ENCODE results near the gene ATOSB. TPM values are rescaled to one million over a fixed set of nuclear protein-coding genes. Genes with fewer than 3 reads are reported as not detected.
A peak's percentile ranks its signal among the peaks of the same experiment; 100 is the strongest.

ATOSB gene
- total RNA-seq, 2 experiments from 2014 or later, result 5.0 to 5.1 TPM

DNA sequence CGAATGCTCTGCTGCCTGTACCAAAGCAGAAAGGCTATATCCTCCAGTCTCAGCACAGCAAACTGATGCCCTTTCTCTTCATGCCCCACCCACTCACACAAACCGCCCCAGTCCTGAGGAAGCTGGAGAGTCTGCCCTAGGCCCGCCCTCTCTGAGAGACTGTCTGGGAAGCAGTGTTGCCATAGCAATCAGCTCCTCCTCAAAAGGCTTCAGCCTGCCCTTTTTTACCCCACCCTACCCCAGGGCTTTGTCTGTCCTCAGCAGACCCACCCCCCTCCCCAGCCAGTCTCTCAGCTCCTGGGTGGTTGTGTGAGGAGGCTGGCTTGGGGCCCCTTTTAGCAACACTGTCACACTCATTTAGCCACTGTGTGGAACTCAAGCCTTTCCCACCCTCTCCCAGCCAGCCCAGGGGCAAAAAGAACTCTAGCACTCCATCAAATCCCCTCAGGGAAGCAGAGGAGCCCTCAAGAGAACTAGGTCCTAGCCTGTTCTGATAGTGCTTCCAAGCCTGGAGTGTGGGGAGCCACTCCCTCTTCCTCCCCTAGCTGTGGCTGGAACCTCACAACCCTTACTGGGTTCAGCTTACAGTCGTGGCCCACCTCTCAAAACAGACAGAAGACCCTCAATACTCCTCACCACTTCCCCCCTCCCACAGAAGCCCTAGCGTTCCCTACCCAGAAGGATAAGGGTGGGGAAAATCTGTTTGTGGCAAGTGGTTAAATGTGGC, 1.4 kb downstream of the ATOSB start:
- intact Hi-C loops (cut with DNase I, micrococcal nuclease), result loop anchor here (2.0 to 10.0 kb wide), 7 partner anchors 35 to 701 kb away; partner anchors contain the start of genes SPAG8 (in 2 of the 2), CREB3 (in 1 of the 2), ENHO (in 1 of the 2) and FANCG (in 1 of the 2)
- POLR2A ChIA-PET, result interaction anchor here (0.6 to 6.8 kb wide), 7 partner anchors 11 to 456 kb away, joined by 3 to 46 read pairs (median 5); partner anchors contain the start of genes FANCG, PIGO, STOML2 and VCP
- H3K4me3 ChIP-seq (ENCODE audit: low read length), result peak overlapping the region; percentile 66
- no peaks in the 10 kb centered on the region for H3K9me3 Mint-ChIP-seq
- CTCF ChIA-PET, result interaction anchor here (1.5 to 5.3 kb wide), 4 partner anchors 11 to 215 kb away, joined by 5 to 28 read pairs (median 10); partner anchors contain the start of genes PIGO and STOML2
- peaks cover 67% of the 10 kb centered on the region for H3K4me1 Mint-ChIP-seq (ENCODE audit: low read depth)
- no peaks in the 10 kb centered on the region for H3K36me3 ChIP-seq (ENCODE audit: insufficient read depth, low read length)
- peak overlapping the region; percentile 94 for H3K4me3 Mint-ChIP-seq
- peak overlapping the region; percentile 81 to 83 for H3K27ac ChIP-seq (ENCODE audit: low read depth in 1 of 2, low read length in 2 of 2)
- DNase-seq, result peak; percentile 34 to 92 (median 70)
- H3K27me3 Mint-ChIP-seq, result no peaks in the 10 kb centered on the region
- peak overlapping the region; percentile 79 for H3K27ac Mint-ChIP-seq
- H3K27me3 ChIP-seq (ENCODE audit: control insufficient read depth in 1 of 2, insufficient read depth in 2 of 2, low read length in 2 of 2), result no peaks in the 10 kb centered on the region
- peak; percentile 26 for ATAC-seq (ENCODE audit: poor library complexity)
- TF ChIP-seq CTCF (IDR thresholded peaks at IDR 0.05), result no peak
- H3K9me3 ChIP-seq (ENCODE audit: control insufficient read depth in 1 of 2, insufficient read depth in 1 of 2, low read length in 2 of 2), result no peaks in the 10 kb centered on the region
- peaks cover 64% of the 10 kb centered on the region for H3K4me1 ChIP-seq (ENCODE audit: insufficient read depth, low read length)
- H3K36me3 Mint-ChIP-seq (ENCODE audit: low read depth), result peaks cover 10% of the 10 kb centered on the region

DNA sequence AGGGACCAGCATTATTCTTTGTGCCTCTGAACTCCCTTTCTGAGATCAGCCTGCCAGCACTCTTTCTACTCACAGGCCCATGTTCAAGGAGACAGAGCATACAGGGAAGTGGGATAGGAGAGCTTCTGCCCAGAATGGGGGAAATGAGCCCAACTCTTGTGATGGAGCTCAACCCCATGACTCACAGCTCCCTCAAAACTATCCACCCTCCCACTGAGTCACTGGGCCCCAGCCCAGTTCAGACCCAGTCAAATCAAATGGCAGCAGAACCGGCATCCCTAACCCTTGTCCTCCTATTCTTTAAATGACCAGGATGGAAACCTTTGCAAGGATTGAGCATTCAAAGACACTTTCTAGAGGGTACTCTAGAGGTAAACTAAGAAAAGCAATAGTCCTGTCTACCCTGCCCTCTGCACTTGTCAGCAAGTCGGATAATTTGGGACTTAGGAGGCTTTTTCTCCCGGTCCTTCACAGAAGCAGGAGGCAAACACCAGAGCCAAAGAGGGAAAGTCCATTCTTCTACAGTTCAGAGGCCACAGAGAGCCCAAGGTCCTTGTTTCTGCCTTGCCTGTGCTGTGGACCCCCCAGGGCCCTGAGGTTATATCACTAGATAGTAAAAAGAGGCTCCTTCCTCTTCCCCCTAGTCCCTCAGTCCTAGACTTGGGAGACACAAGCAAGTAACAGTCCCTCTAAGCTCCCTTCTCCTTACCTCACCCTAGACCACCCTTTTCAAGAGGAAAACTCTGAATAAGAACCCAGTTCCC, 3.2 kb downstream of the ATOSB start:
- ChIA-PET POLR2A (interaction anchor here (0.7 to 6.8 kb wide), 5 partner anchors 9 to 47 kb away, joined by 3 to 46 read pairs (median 13); partner anchors contain the start of genes FANCG, PIGO, STOML2 and VCP), CTCF (interaction anchor here (1.0 to 1.9 kb wide), 3 partner anchors 10 to 147 kb away, joined by 3 to 15 read pairs (median 4); partner anchors contain the start of genes PIGO and STOML2)
- intact Hi-C loops (cut with DNase I, micrococcal nuclease), result loop anchor here (5.0 to 10.0 kb wide), 6 partner anchors 40 to 702 kb away; partner anchors contain the start of genes SPAG8 (in 2 of the 2), CREB3 (in 1 of the 2), ENHO (in 1 of the 2) and HINT2 (in 1 of the 2)
- no peak for TF ChIP-seq CTCF (IDR thresholded peaks at IDR 0.05)
- Histone ChIP-seq H3K36me3 (ENCODE audit: insufficient read depth, low read length) (peaks cover 12% of the 10 kb centered on the region), H3K27me3 (ENCODE audit: control insufficient read depth in 1 of 2, insufficient read depth in 2 of 2, low read length in 2 of 2) (no peaks in the 10 kb centered on the region), H3K27ac (ENCODE audit: low read depth in 1 of 2, low read length in 2 of 2) (peak overlapping the region; percentile 47 to 71), H3K4me1 (ENCODE audit: insufficient read depth, low read length) (peaks cover 64% of the 10 kb centered on the region), H3K4me3 (ENCODE audit: low read length) (no peak overlapping the region), H3K9me3 (ENCODE audit: control insufficient read depth in 1 of 2, insufficient read depth in 1 of 2, low read length in 2 of 2) (no peaks in the 10 kb centered on the region)
- peak in 4 of 14 experiments; percentile 9 to 75 (median 57) for DNase-seq
- H3K36me3 Mint-ChIP-seq (ENCODE audit: low read depth), result peaks cover 21% of the 10 kb centered on the region
- H3K4me3 Mint-ChIP-seq, result peak overlapping the region; percentile 93
- no peaks in the 10 kb centered on the region for H3K27me3 Mint-ChIP-seq
- no peaks in the 10 kb centered on the region for H3K9me3 Mint-ChIP-seq
- no peak for ATAC-seq (ENCODE audit: poor library complexity)
- H3K4me1 Mint-ChIP-seq (ENCODE audit: low read depth), result peaks cover 67% of the 10 kb centered on the region
- peak overlapping the region; percentile 84 for H3K27ac Mint-ChIP-seq

All from CD4-positive, alpha-beta T cell (primary cell).